ENCODE measurements around the gene ANO3.

ANO3 gene

GRCh38 chr11:26702406-26702805 is 370.5 kb downstream of the ANO3 start:
- no peak for DNase-seq (ENCODE audit: extremely low read depth in 1 of 2, low read depth in 1 of 2)

- no peak for DNase-seq (ENCODE audit: extremely low read depth in 1 of 2, low read depth in 1 of 2)
These were observed 371.7 kb downstream of the ANO3 start for GRCh38 chr11:26703411-26704191.

GRCh38 chr11:26704249-26704648 is 372.3 kb downstream of the ANO3 start:
- DNase-seq (ENCODE audit: extremely low read depth in 1 of 2, low read depth in 1 of 2): no peak

GRCh38 chr11:26706181-26706580 is 374.3 kb downstream of the ANO3 start:
- no peak for DNase-seq (ENCODE audit: extremely low read depth in 1 of 2, low read depth in 1 of 2)

GRCh38 chr11:26708736-26709456 is 377.0 kb downstream of the ANO3 start:
- no peak for DNase-seq (ENCODE audit: extremely low read depth in 1 of 2, low read depth in 1 of 2)

GRCh38 chr11:26710489-26710888 is 378.6 kb downstream of the ANO3 start:
- DNase-seq (ENCODE audit: extremely low read depth in 1 of 2, low read depth in 1 of 2): no peak

GRCh38 chr11:26712497-26712896 is 380.6 kb downstream of the ANO3 start:
- DNase-seq (ENCODE audit: extremely low read depth in 1 of 2, low read depth in 1 of 2): no peak

All from activated CD8-positive, alpha-beta memory T cell treated with anti-CD3 and anti-CD28 coated beads for 1 hour (primary cell).